ENCODE data around the gene SUN3. TPM values are rescaled to one million over a fixed set of nuclear protein-coding genes. Genes with fewer than 3 reads are reported as not detected.

The SUN3 gene
- total RNA-seq, 2 experiments from 2014 or later, result 2.9 TPM; not detected in 1

DNA sequence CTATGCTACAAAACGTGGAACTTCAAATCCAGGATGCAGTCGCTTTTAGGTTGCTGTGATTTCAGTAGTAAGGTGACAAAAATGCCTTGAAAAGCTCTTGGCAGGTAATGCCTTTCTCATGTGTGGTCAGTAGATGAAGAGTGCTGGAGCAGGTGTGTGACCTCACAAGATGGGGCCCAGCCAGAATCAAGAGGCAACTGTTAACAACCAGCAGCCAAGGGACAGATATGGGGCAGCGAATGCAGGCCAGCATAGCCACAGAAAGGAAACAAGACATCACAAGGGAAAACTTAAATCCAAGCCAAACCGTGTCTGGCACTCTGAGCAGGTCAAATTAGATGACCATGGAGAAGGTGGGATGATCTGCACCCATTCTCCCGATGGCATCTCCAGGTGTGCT is 61.8 kb downstream of the SUN3 start:
- Histone ChIP-seq H3K4me3 (ENCODE audit: low read depth, low read length, poor library complexity, severe bottlenecking) (no peak overlapping the region), H4K20me1 (ENCODE audit: insufficient read depth, low read length) (no peaks in the 10 kb centered on the region), H3K9me3 (ENCODE audit: low read length) (no peaks in the 10 kb centered on the region), H3K9me2 (ENCODE audit: insufficient read depth, low read length) (no peaks in the 10 kb centered on the region), H3K36me3 (ENCODE audit: insufficient read depth, low read length) (peaks cover 95% of the 10 kb centered on the region), H3K79me2 (ENCODE audit: insufficient read depth, low read depth, low read length) (no peaks in the 10 kb centered on the region), H3K4me2 (ENCODE audit: low read length) (no peak overlapping the region), H3K4me1 (ENCODE audit: insufficient read depth, low read length, poor library complexity, severe bottlenecking) (peaks cover 4% of the 10 kb centered on the region), H2AFZ (ENCODE audit: low read length) (no peak overlapping the region), H3K27ac (ENCODE audit: low read depth, low read length, poor library complexity, severe bottlenecking) (no peak overlapping the region)
- no TSS peak for BruUV-seq (replicated peaks)
- ChIA-PET CTCF (ENCODE audit: unreplicated experiment) (interaction anchor here (0.6 kb wide), 1 partner anchor 15 kb away, joined by 3 read pairs; no protein-coding TSS in a partner anchor), POLR2A (interaction anchor here (0.6 to 1.0 kb wide), 3 partner anchors 11 to 74 kb away, joined by 3 read pairs; no protein-coding TSS in a partner anchor)
- TF ChIP-seq, protein P1, sequence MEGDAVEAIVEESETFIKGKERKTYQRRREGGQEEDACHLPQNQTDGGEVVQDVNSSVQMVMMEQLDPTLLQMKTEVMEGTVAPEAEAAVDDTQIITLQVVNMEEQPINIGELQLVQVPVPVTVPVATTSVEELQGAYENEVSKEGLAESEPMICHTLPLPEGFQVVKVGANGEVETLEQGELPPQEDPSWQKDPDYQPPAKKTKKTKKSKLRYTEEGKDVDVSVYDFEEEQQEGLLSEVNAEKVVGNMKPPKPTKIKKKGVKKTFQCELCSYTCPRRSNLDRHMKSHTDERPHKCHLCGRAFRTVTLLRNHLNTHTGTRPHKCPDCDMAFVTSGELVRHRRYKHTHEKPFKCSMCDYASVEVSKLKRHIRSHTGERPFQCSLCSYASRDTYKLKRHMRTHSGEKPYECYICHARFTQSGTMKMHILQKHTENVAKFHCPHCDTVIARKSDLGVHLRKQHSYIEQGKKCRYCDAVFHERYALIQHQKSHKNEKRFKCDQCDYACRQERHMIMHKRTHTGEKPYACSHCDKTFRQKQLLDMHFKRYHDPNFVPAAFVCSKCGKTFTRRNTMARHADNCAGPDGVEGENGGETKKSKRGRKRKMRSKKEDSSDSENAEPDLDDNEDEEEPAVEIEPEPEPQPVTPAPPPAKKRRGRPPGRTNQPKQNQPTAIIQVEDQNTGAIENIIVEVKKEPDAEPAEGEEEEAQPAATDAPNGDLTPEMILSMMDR (conservative IDR thresholded peaks at IDR 0.05; ENCODE audit: low read length), result no peak
- no peak for TF ChIP-seq EZH2phosphoT487 (IDR thresholded peaks at IDR 0.05; ENCODE audit: borderline replicate concordance, low read depth, low read length)
- intact Hi-C loops (cut with micrococcal nuclease; ENCODE audit: unreplicated experiment), result no loop called here
- no peak for DNase-seq (ENCODE audit: low spot score)

DNA sequence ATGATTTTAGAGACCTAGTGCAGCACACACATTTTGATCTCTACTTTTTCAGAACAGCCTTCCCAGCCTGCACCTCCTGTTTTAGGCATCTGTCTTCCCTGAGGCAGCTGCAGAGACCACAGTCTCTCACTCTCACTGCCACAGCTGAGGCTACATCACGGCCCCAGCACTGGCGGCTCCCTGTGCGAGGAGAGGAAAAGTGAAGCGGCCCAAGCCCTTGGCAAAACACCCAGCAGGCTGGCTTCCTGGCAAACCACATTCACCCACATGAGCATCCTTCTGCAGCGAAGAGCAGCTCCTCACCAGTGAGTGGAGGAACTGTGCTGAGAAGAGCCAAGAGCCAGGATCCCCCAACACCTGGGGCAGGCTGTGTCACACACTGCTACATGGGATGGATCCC is 63.5 kb downstream of the SUN3 start:
- no peaks in the 10 kb centered on the region for H3K79me2 ChIP-seq (ENCODE audit: insufficient read depth, low read depth, low read length)
- H3K4me2 ChIP-seq (ENCODE audit: low read length), result no peak overlapping the region
- H4K20me1 ChIP-seq (ENCODE audit: insufficient read depth, low read length), result no peaks in the 10 kb centered on the region
- peaks cover 97% of the 10 kb centered on the region for H3K36me3 ChIP-seq (ENCODE audit: insufficient read depth, low read length)
- no peak overlapping the region for H3K4me3 ChIP-seq (ENCODE audit: low read depth, low read length, poor library complexity, severe bottlenecking)
- TF ChIP-seq, protein P1 (conservative IDR thresholded peaks at IDR 0.05; ENCODE audit: low read length), result no peak
- H3K9me3 ChIP-seq (ENCODE audit: low read length), result no peaks in the 10 kb centered on the region
- BruUV-seq (replicated peaks), result no TSS peak
- POLR2A ChIA-PET, result interaction anchor here (1.0 kb wide), 1 partner anchor 145 kb away, joined by 3 read pairs; no protein-coding TSS in a partner anchor
- no peaks in the 10 kb centered on the region for H3K9me2 ChIP-seq (ENCODE audit: insufficient read depth, low read length)
- DNase-seq (ENCODE audit: low spot score), result no peak
- CTCF ChIA-PET (ENCODE audit: unreplicated experiment), result no interaction called here
- H3K27ac ChIP-seq (ENCODE audit: low read depth, low read length, poor library complexity, severe bottlenecking), result no peak overlapping the region
- intact Hi-C loops (cut with micrococcal nuclease; ENCODE audit: unreplicated experiment), result no loop called here
- peaks cover 4% of the 10 kb centered on the region for H3K4me1 ChIP-seq (ENCODE audit: insufficient read depth, low read length, poor library complexity, severe bottlenecking)
- H2AFZ ChIP-seq (ENCODE audit: low read length), result no peak overlapping the region

DNA sequence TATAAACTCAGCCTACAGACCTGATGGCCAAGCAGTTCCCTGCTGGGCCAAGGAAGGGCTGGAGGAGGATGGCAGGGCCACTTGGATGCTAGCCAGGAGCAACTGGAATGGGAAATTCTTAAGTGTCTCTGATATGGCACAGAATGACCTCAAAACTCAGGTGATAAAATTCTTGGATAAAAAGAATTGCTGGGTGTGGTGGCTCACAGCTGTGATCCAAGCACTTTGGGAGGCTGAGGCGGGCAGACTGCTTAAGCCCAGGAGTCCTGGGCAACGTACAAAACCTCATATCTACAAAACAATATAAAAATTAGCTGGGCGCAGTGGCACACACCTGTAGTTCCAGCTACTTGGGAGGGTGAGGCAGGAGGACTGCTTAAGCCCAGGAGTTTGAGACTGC is 66.6 kb downstream of the SUN3 start:
- no peak overlapping the region for H3K4me2 ChIP-seq (ENCODE audit: low read length)
- peaks cover 80% of the 10 kb centered on the region for H3K36me3 ChIP-seq (ENCODE audit: insufficient read depth, low read length)
- no peak overlapping the region for H3K4me3 ChIP-seq (ENCODE audit: low read depth, low read length, poor library complexity, severe bottlenecking)
- no peaks in the 10 kb centered on the region for H3K79me2 ChIP-seq (ENCODE audit: insufficient read depth, low read depth, low read length)
- TF ChIP-seq, protein P1 (conservative IDR thresholded peaks at IDR 0.05; ENCODE audit: low read length), result no peak
- TF ChIP-seq EZH2phosphoT487 (IDR thresholded peaks at IDR 0.05; ENCODE audit: borderline replicate concordance, low read depth, low read length), result no peak
- H2AFZ ChIP-seq (ENCODE audit: low read length), result no peak overlapping the region
- H4K20me1 ChIP-seq (ENCODE audit: insufficient read depth, low read length), result no peaks in the 10 kb centered on the region
- POLR2A ChIA-PET, result interaction anchor here (0.8 to 0.9 kb wide), 2 partner anchors 18 to 30 kb away, joined by 3 read pairs; no protein-coding TSS in a partner anchor
- no TSS peak for BruUV-seq (replicated peaks)
- H3K27ac ChIP-seq (ENCODE audit: low read depth, low read length, poor library complexity, severe bottlenecking), result no peak overlapping the region
- H3K4me1 ChIP-seq (ENCODE audit: insufficient read depth, low read length, poor library complexity, severe bottlenecking), result no peaks in the 10 kb centered on the region
- CTCF ChIA-PET (ENCODE audit: unreplicated experiment), result interaction anchor here (0.6 kb wide), 1 partner anchor 29 kb away, joined by 3 read pairs; no protein-coding TSS in a partner anchor
- H3K9me3 ChIP-seq (ENCODE audit: low read length), result no peaks in the 10 kb centered on the region
- intact Hi-C loops (cut with micrococcal nuclease; ENCODE audit: unreplicated experiment), result no loop called here
- DNase-seq (ENCODE audit: low spot score), result no peak
- H3K9me2 ChIP-seq (ENCODE audit: insufficient read depth, low read length), result no peaks in the 10 kb centered on the region

Measured in OCI-LY7 (cell line).